CD4-positive, alpha-beta memory T cell (primary cell): ENCODE measurements around the gene NFE2L3. TPM values are rescaled to one million over a fixed set of nuclear protein-coding genes. Genes with fewer than 3 reads are reported as not detected.

Source experiments
- CTCF ChIA-PET: fragments of 350-600 bp; sonication (Branson Sonifier 250); formaldehyde crosslinking; loops from one replicate; lab custom pipeline; 2021; ENCODE audit warnings: inconsistent platforms; ENCODE audit not compliant: partially characterized antibody; lab: Charles Lee
- POLR2A ChIA-PET: fragments of 350-600 bp; sonication (Branson Sonifier 250); formaldehyde crosslinking; loops from one replicate; lab custom pipeline; 2021; ENCODE audit not compliant: partially characterized antibody; lab: Charles Lee
- DNase-seq, 5 donors: peaks; one replicate each; pipeline versions ENCODE4 v3.0.0 to v3.0.0-alpha.2; 2020 to 2022; ENCODE audit warnings: mixed read lengths in 1 of 5
- H3K27ac ChIP-seq: one replicate; pipeline ENCODE4 v1.7.0; 2013; ENCODE audit warnings: low read depth, low read length
- H3K27me3 ChIP-seq: 2 replicates; pipeline ENCODE4 v1.7.0; 2013; ENCODE audit warnings: mild to moderate bottlenecking, low read length, moderate library complexity; ENCODE audit not compliant: insufficient read depth
- H3K36me3 ChIP-seq: 2 replicates; pipeline ENCODE4 v1.7.0; 2013; ENCODE audit warnings: mild to moderate bottlenecking, low read length, moderate library complexity; ENCODE audit not compliant: insufficient read depth
- H3K4me1 ChIP-seq: 2 replicates; pipeline ENCODE4 v1.7.0; 2013; ENCODE audit warnings: mild to moderate bottlenecking, low read length, moderate library complexity; ENCODE audit not compliant: insufficient read depth
- H3K4me3 ChIP-seq, 2 donors: one replicate each; pipeline ENCODE4 v1.7.0; 2013; ENCODE audit warnings: low read length in 2 of 2, mild to moderate bottlenecking in 1 of 2
- H3K9me3 ChIP-seq, 2 donors: one replicate each; pipeline ENCODE4 v1.7.0; 2013; ENCODE audit warnings: low read length in 2 of 2, control low read depth in 1 of 2; ENCODE audit not compliant: control insufficient read depth in 1 of 2
- H3K27ac Mint-ChIP-seq, 7 donors: one replicate each; pipeline ENCODE4 v1.8.0; 2020 to 2021; ENCODE audit warnings: mixed read lengths in 7 of 7, mild to moderate bottlenecking in 6 of 7, inconsistent platforms in 3 of 7, moderate library complexity in 3 of 7
- H3K27me3 Mint-ChIP-seq, 2 donors: one replicate each; pipeline ENCODE4 v1.8.0; 2020 to 2021; ENCODE audit warnings: mixed read lengths in 2 of 2
- H3K36me3 Mint-ChIP-seq, 2 donors: one replicate each; pipeline ENCODE4 v1.8.0; 2020 to 2021; ENCODE audit warnings: mixed read lengths in 2 of 2, inconsistent platforms in 1 of 2, mild to moderate bottlenecking in 1 of 2
- H3K4me1 Mint-ChIP-seq, 4 donors: one replicate each; pipeline ENCODE4 v1.8.0; 2020 to 2021; ENCODE audit warnings: mixed read lengths in 4 of 4, mild to moderate bottlenecking in 1 of 4
- H3K4me3 Mint-ChIP-seq, 8 donors: one replicate each; pipeline ENCODE4 v1.8.0; 2020 to 2021; ENCODE audit warnings: mixed read lengths in 8 of 8, mild to moderate bottlenecking in 7 of 8, moderate library complexity in 6 of 8, inconsistent platforms in 3 of 8
- H3K9me3 Mint-ChIP-seq, 8 donors: one replicate each; pipeline ENCODE4 v1.8.0; 2020 to 2021; ENCODE audit warnings: mixed read lengths in 8 of 8, mild to moderate bottlenecking in 5 of 8, inconsistent platforms in 3 of 8, moderate library complexity in 1 of 8
- intact Hi-C: fragments of 100-400 bp; cut with micrococcal nuclease; formaldehyde crosslinking; loops from one replicate; pipeline ENCODE4 v1.15.1; 2023
- polyA plus RNA-seq, 2 donors: library from polyadenylated mRNA; unstranded; fragments of 300-500 nt; fragmentation: Illumina TruSeq; gene quantifications; one replicate each; pipeline ENCODE4 v1.2.3, GENCODE V29; 2021
- total RNA-seq, 2 experiments: library from RNA; stranded (reverse); gene quantifications; one replicate each; pipeline ENCODE4 v1.2.3, GENCODE V29; 2021

NFE2L3 gene
- total and polyA plus RNA-seq, 4 experiments from 2014 or later = 7.5 to 9.6 (median 7.9) TPM

GRCh38 chr7:26195867-26196657 lies 44.1 kb downstream of the NFE2L3 start:
- DNase-seq = no peak
- Histone ChIP-seq H3K9me3 (no peaks in the 10 kb centered on the region), H3K36me3 (peaks cover 63% of the 10 kb centered on the region), H3K27ac (peak overlapping the region; percentile 17), H3K4me1 (peaks cover 68% of the 10 kb centered on the region), H3K4me3 (peak overlapping the region in 1 of 2 donors; percentile 21), H3K27me3 (no peaks in the 10 kb centered on the region)
- CTCF ChIA-PET = interaction anchor here (1.0 to 9.9 kb wide), 11 partner anchors 8 to 173 kb away, joined by 3 to 212 read pairs (median 12); partner anchors contain the start of gene NFE2L3
- Mint-ChIP-seq H3K27me3 (peaks cover 0 to 4% of the 10 kb centered on the region in 2 donors), H3K4me1 (peaks cover 52 to 86% (median 58%) of the 10 kb centered on the region in 4 donors), H3K36me3 (peaks cover 79 to 94% of the 10 kb centered on the region in 2 donors), H3K9me3 (peaks cover 0 to 22% (median 4%) of the 10 kb centered on the region in 8 donors), H3K4me3 (peak overlapping the region; percentile 78 to 100 (median 84)), H3K27ac (peak overlapping the region; percentile 69 to 99 (median 88))
- POLR2A ChIA-PET = interaction anchor here (0.8 to 13.1 kb wide), 9 partner anchors 9 to 117 kb away, joined by 3 to 369 read pairs (median 7); partner anchors contain the start of gene NFE2L3
- intact Hi-C loops = loop anchor here (2.0 kb wide), 1 partner anchor 13 kb away; no protein-coding TSS in a partner anchor

- H3K27me3 ChIP-seq = no peaks in the 10 kb centered on the region
- peak overlapping the region; percentile 17 for H3K27ac ChIP-seq
- H3K4me3 ChIP-seq = peak overlapping the region; percentile 11 to 21
- ChIA-PET POLR2A (interaction anchor here (1.0 to 13.1 kb wide), 14 partner anchors 12 to 305 kb away, joined by 3 to 369 read pairs (median 16); partner anchors contain the start of genes NFE2L3 and SNX10), CTCF (interaction anchor here (1.0 to 9.9 kb wide), 28 partner anchors 9 to 1072 kb away, joined by 3 to 212 read pairs (median 5); partner anchors contain the start of genes CYCS and NFE2L3)
- peaks cover 51% of the 10 kb centered on the region for H3K36me3 ChIP-seq
- H3K27ac Mint-ChIP-seq = peak overlapping the region in 6 of 7 donors; percentile 38 to 100 (median 98)
- H3K9me3 Mint-ChIP-seq = peaks cover 0 to 22% (median 4%) of the 10 kb centered on the region in 8 donors
- H3K4me1 Mint-ChIP-seq = peaks cover 45 to 74% (median 49%) of the 10 kb centered on the region in 4 donors
- H3K27me3 Mint-ChIP-seq = peaks cover 0 to 4% of the 10 kb centered on the region in 2 donors
- DNase-seq = no peak
- peaks cover 57% of the 10 kb centered on the region for H3K4me1 ChIP-seq
- intact Hi-C loops = loop anchor here (1.0 to 2.0 kb wide), 5 partner anchors 9 to 963 kb away; no protein-coding TSS in a partner anchor
- peak overlapping the region; percentile 99 to 100 (median 100) for H3K4me3 Mint-ChIP-seq
- peaks cover 71 to 83% of the 10 kb centered on the region in 2 donors for H3K36me3 Mint-ChIP-seq
- H3K9me3 ChIP-seq = no peaks in the 10 kb centered on the region
These were observed 45.4 kb downstream of the NFE2L3 start for GRCh38 chr7:26197153-26198115.

- H3K36me3 Mint-ChIP-seq = peaks cover 62 to 80% of the 10 kb centered on the region in 2 donors
- no peaks in the 10 kb centered on the region for H3K27me3 ChIP-seq
- H3K4me1 ChIP-seq = peaks cover 56% of the 10 kb centered on the region
- H3K9me3 Mint-ChIP-seq = peaks cover 0 to 22% (median 4%) of the 10 kb centered on the region in 8 donors
- H3K36me3 ChIP-seq = peaks cover 42% of the 10 kb centered on the region
- peak overlapping the region; percentile 80 to 89 for H3K4me3 ChIP-seq
- no peaks in the 10 kb centered on the region for H3K9me3 ChIP-seq
- H3K4me1 Mint-ChIP-seq = peaks cover 39 to 74% (median 45%) of the 10 kb centered on the region in 4 donors
- peaks cover 0 to 4% of the 10 kb centered on the region in 2 donors for H3K27me3 Mint-ChIP-seq
- H3K4me3 Mint-ChIP-seq = peak overlapping the region; percentile 99 to 100 (median 100)
- DNase-seq = peak in 4 of 5 donors; percentile 60 to 66 (median 64)
- ChIA-PET POLR2A (interaction anchor here (1.0 to 13.1 kb wide), 16 partner anchors 6 to 305 kb away, joined by 3 to 369 read pairs (median 21); partner anchors contain the start of genes NFE2L3 and SNX10), CTCF (interaction anchor here (0.8 to 9.9 kb wide), 37 partner anchors 10 to 306 kb away, joined by 3 to 212 read pairs (median 5); partner anchors contain the start of genes NFE2L3 and SNX10)
- intact Hi-C loops = loop anchor here (1.0 to 2.0 kb wide), 4 partner anchors 10 to 963 kb away; no protein-coding TSS in a partner anchor
- H3K27ac Mint-ChIP-seq = peak overlapping the region; percentile 96 to 100 (median 100)
- peak overlapping the region; percentile 98 for H3K27ac ChIP-seq
These were observed 46.3 kb downstream of the NFE2L3 start for GRCh38 chr7:26198133-26198780.

GRCh38 chr7:26198781-26199169 lies 46.8 kb downstream of the NFE2L3 start:
- Mint-ChIP-seq H3K9me3 (peaks cover 0 to 22% (median 4%) of the 10 kb centered on the region in 8 donors), H3K36me3 (peaks cover 57 to 75% of the 10 kb centered on the region in 2 donors), H3K27ac (peak overlapping the region; percentile 99 to 100 (median 100)), H3K4me1 (peaks cover 39 to 74% (median 45%) of the 10 kb centered on the region in 4 donors), H3K27me3 (peaks cover 0 to 4% of the 10 kb centered on the region in 2 donors), H3K4me3 (peak overlapping the region; percentile 99 to 100 (median 100))
- Histone ChIP-seq H3K36me3 (peaks cover 37% of the 10 kb centered on the region), H3K4me3 (peak overlapping the region; percentile 80 to 89), H3K9me3 (no peaks in the 10 kb centered on the region), H3K27me3 (no peaks in the 10 kb centered on the region), H3K27ac (peak overlapping the region; percentile 98), H3K4me1 (peaks cover 56% of the 10 kb centered on the region)
- DNase-seq = no peak
- intact Hi-C loops = loop anchor here (1.0 to 2.0 kb wide), 4 partner anchors 10 to 962 kb away; no protein-coding TSS in a partner anchor
- POLR2A ChIA-PET = interaction anchor here (1.1 to 13.1 kb wide), 16 partner anchors 7 to 306 kb away, joined by 3 to 369 read pairs (median 21); partner anchors contain the start of genes NFE2L3 and SNX10
- CTCF ChIA-PET = interaction anchor here (0.8 to 9.9 kb wide), 34 partner anchors 7 to 306 kb away, joined by 3 to 212 read pairs (median 6); partner anchors contain the start of genes NFE2L3 and SNX10

GRCh38 chr7:26199301-26200037 lies 47.5 kb downstream of the NFE2L3 start:
- H3K4me1 ChIP-seq = peaks cover 56% of the 10 kb centered on the region
- peaks cover 50 to 72% of the 10 kb centered on the region in 2 donors for H3K36me3 Mint-ChIP-seq
- H3K27me3 Mint-ChIP-seq = peaks cover 0 to 4% of the 10 kb centered on the region in 2 donors

More at GRCh38 chr7:26199301-26200037, 47.5 kb downstream of the NFE2L3 start:
- peak overlapping the region; percentile 99 to 100 (median 100) for H3K27ac Mint-ChIP-seq
- H3K4me3 Mint-ChIP-seq = peak overlapping the region; percentile 99 to 100 (median 100)
- Histone ChIP-seq H3K4me3 (peak overlapping the region; percentile 80 to 89), H3K36me3 (peaks cover 30% of the 10 kb centered on the region), H3K27me3 (no peaks in the 10 kb centered on the region), H3K27ac (peak overlapping the region; percentile 98), H3K9me3 (no peaks in the 10 kb centered on the region)
- ChIA-PET POLR2A (interaction anchor here (0.6 to 13.1 kb wide), 34 partner anchors 8 to 1541 kb away, joined by 3 to 369 read pairs (median 6); partner anchors contain the start of genes NFE2L3, OSBPL3, SNX10 and TAX1BP1), CTCF (interaction anchor here (0.8 to 9.9 kb wide), 24 partner anchors 7 to 307 kb away, joined by 3 to 212 read pairs (median 6); partner anchors contain the start of genes NFE2L3 and SNX10)
- intact Hi-C loops = loop anchor here (1.0 to 5.0 kb wide), 4 partner anchors 47 to 961 kb away; partner anchors contain the start of gene NFE2L3
- peak in 3 of 5 donors; percentile 77 to 79 (median 79) for DNase-seq
- peaks cover 0 to 18% (median 4%) of the 10 kb centered on the region in 8 donors for H3K9me3 Mint-ChIP-seq
- H3K4me1 Mint-ChIP-seq = peaks cover 37 to 74% (median 45%) of the 10 kb centered on the region in 4 donors
